HG02852 (cell line): Measurements from ENCODE around the gene UBR1.
"Not testable (repeated sequence)": the region's sequence is repeated elsewhere in the genome, so short reads cannot be mapped to it uniquely, and the experiment has no call there.

Experiments used
- ATAC-seq: cut with Tn5 transposase; IDR thresholded peaks from one replicate; pipeline ENCODE4 v1.9.1; 2021; ENCODE audit warnings: mild to moderate bottlenecking, moderate library complexity; ENCODE audit not compliant: unreplicated experiment

UBR1 gene

DNA sequence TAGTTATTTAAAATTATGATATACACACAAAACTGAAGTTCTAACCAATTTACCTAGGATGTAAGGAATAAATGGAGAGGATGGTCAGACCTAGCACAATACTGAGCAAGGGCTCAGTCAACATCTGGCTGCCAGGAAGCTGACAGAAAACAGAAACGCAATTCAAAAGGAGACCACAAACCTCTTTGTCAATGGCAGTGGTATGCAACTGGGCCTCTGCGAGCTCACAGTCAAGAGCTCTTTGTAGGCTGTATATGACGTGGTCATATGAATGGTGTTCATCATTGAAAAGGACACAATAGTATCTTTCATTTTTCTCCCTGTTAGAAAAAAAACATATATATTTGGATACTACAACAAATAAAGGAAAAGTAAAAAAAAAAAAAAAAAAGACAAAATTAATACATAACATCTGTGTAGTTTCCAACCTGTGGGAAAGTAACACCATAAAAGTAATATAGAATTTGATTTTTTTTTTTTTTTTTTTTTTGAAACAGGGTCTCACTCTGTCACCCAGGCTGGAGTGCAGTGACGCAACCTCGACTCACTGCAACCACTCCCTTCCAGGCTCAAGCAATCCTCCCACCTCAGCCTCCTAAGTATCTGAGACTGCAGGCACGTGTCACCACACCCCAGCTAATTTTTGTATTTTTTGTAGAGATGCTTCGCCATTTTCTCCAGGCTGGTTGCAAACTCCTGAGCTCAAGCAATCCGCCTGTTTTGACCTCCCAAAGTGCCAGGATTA is 37.9 kb downstream of the UBR1 start:
- no peak for ATAC-seq

DNA sequence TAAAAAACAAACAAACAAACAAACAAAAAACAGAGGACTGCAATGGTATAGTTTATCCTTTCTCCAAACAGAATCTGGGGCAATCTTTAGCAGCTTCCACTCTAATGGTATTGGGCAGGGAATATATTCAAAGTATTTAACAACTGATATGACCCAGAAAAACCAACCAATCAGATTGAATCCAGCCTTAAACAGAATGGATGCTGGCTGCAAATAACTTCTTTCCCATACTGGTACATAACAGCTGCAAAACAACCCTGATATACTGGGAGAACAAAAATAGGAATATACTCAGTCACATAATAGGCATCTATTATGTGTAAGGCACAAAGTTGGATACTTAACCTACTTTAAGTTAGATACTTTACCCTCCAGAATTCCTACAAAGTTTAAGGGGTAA is 49.1 kb downstream of the UBR1 start:
- no peak for ATAC-seq

GRCh38 chr15:43052860-43053259 is 53.0 kb downstream of the UBR1 start:
- no peak for ATAC-seq

GRCh38 chr15:43048935-43049334 is 56.9 kb downstream of the UBR1 start:
- no peak for ATAC-seq

DNA sequence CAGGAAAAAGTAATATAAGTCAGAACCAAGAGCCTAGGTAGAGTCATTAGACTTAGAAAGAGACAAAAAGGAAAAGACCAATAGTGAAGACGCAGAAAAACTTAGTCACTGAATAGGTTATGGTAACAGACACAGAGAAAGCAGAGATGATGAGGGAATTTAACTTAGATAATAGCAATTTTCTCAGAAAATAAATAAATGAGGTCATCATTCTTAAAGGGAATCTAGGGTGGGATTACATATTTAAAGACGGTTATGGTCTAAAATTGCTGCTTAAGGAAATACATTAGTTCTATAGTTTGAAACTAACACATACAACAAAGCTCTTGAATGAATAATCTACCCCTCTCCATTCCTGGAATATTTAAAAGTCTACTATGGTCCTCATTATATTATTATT is 59.4 kb downstream of the UBR1 start:
- no peak for ATAC-seq

- no peak for ATAC-seq
Measured at GRCh38 chr15:43042885-43043284, 63.0 kb downstream of the UBR1 start.

- ATAC-seq = not testable (repeated sequence)
Measured at GRCh38 chr15:43041085-43041484, 64.8 kb downstream of the UBR1 start.

GRCh38 chr15:43035240-43035639 is 70.6 kb downstream of the UBR1 start:
- not testable (repeated sequence) for ATAC-seq

GRCh38 chr15:43029476-43029875 is 76.4 kb downstream of the UBR1 start:
- no peak for ATAC-seq

GRCh38 chr15:43025150-43025549 is 80.7 kb downstream of the UBR1 start:
- no peak for ATAC-seq

DNA sequence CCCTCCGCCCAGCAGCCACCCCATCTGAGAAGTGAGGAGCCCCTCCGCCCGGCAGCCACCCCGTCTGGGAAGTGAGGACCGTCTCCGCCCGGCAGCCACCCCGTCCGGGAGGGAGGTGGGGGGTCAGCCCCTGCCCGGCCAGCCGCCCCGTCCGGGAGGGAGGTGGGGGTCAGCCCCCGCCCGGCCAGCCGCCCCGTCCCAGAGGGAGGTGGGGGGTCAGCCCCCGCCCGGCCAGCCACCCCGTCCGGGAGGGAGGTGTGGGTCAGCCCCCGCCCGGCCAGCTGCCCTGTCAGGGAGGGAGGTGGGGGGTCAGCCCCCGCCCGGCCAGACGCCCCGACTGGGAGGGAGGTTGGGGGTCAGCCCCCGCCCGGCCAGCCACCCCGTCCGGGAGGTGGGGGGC is 91.2 kb downstream of the UBR1 start:
- ATAC-seq = not testable (repeated sequence)

- no peak for ATAC-seq
Measured at GRCh38 chr15:43009206-43009605, 96.6 kb downstream of the UBR1 start.

- ATAC-seq = no peak
Measured at GRCh38 chr15:43008150-43008549, 97.7 kb downstream of the UBR1 start.

DNA sequence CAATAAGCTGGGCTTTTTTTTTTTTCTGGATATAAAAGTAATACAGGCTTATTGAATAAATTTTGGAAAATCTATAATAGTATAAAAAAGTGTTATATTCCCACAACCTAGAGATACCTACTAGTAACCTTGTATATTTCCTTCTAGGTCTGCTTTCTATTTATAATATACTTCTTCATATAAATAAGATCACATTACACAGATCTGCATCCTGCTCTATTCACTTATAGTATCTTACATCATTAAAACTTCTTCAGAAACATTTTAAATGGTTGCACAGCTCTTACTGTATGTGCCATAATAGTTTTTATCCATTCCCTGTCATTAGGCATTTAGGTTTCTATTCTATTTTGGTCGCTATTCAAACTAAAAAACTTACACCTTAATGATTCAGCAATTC is 98.3 kb downstream of the UBR1 start:
- ATAC-seq = no peak

DNA sequence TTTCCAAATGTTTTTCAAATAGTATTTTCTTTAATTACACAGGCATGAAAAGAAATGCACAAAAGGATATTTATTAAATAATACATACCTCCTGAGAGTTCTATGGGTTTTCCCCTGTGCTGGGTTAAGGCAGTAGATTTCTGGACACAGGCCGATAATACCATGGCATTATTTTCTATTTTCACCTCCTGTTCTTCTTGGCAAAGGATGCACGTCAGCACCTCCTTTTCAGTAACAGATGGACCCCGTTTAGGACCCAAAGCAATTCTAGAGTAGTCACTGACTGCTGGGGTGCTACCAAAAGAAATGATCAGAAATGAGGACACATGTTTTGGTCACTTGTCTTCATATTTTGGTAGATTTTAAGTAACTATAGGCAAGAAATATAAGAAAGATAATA is 98.8 kb downstream of the UBR1 start:
- ATAC-seq = no peak

DNA sequence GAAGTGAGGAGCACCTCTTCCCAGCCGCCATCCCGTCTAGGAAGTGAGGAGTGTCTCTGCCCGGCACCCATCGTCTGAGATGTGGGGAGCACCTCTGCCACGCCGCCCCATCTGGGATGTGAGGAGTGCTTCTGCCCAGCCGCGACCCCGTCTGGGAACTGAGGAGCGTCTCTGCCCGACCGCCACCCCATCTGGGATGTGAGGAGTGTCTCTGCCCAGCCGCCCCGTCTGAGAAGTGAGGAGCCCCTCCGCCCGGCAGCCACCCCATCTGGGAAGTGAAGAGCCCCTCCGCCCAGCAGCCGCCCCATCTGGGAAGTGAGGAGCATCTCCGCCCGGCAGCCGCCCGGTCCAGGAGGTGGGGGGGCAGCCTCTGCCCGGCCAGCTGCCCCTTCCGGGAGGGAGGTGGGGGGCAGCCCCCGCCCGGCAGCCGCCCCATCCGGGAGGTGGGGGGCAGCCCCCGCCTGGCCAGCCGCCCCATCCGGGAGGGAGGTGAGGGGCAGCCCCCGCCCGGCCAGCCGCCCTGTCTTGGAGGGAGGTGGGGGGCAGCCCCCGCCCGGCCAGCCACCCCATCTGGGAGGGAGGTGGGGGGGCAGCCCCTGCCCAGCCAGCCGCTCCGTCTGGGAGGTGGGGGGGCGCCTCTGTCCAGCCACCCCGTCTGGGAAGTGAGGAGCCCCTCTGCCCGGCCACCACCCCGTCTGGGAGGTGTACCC is 100.8 kb downstream of the UBR1 start:
- not testable (repeated sequence) for ATAC-seq

GRCh38 chr15:42999201-42999779 is 106.5 kb downstream of the UBR1 start:
- no peak for ATAC-seq

GRCh38 chr15:42996871-42997270 is 109.0 kb downstream of the UBR1 start:
- no peak for ATAC-seq

GRCh38 chr15:42994546-42994945 is 111.3 kb downstream of the UBR1 start:
- no peak for ATAC-seq

- ATAC-seq = no peak
Measured at GRCh38 chr15:42992626-42993025, 113.2 kb downstream of the UBR1 start.

DNA sequence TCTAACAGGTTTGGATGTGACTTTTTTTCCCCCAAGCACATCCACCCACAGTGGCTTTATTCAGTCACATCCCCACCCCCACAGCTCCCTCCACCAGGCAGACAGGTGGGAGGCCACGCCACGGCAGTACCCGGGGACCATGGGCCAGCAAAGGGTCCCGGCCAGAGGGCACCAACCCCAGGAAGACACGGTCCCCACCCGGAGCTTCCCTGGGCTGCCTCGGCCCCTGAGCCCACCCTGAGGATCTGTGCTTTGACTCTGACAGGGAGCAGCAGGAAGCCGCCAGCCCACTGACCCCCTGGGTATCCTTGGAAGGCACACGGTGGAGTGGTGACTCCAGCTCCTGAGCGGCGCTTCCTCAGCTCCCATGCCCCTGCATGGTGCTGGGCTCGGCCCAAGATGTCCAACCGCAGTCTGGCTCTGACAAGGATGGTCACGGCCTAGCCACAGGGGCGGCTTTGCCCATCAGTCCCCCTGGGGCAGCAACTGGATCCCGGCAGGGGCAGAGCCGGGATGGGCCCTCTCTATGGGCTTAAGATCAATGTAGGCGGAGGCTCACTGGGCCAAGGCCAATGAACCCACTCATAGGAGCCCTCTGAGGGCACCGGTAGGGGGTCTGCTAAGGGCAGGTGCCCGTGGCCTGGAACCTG is 119.0 kb downstream of the UBR1 start:
- ATAC-seq = no peak
